HG03175 (cell line): ENCODE results near the gene CLDN1.

Experiments used
- ATAC-seq: cut with Tn5 transposase; IDR thresholded peaks from one replicate; pipeline ENCODE4 v1.9.1; 2021; ENCODE audit warnings: mild to moderate bottlenecking, moderate library complexity; ENCODE audit not compliant: unreplicated experiment

CLDN1 gene

DNA sequence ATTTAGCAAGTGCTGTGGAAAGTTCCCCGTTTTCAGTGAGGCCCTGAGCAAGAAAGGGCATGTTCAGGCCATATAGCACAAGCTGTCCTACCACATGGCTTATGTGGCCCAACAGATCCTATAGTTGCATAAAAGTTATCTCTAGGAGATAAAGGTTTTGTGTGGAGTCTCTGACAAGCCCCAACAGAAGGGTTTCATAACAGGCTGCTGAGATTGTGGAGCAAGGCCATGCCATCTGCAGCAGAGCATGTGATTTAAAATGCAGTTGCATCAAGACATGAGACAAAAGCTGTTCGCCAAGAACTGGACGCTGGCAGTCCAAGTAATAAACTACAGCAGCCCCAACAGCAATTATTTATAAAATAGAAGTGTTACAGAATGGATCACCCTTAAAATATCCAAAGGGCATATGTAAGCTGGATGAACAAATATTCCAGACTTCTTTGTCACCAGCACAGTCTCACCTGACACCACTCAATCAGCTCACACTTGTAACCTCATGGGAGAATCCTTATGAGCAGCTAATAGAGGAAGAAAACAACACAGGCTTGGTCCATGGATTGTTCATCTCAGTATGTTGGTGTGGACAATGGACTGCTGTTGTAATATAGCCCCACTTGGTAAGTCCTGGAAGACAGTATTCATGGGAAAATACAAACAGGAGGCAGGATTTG lies 14.4 kb upstream of the CLDN1 start:
- no peak for ATAC-seq

DNA sequence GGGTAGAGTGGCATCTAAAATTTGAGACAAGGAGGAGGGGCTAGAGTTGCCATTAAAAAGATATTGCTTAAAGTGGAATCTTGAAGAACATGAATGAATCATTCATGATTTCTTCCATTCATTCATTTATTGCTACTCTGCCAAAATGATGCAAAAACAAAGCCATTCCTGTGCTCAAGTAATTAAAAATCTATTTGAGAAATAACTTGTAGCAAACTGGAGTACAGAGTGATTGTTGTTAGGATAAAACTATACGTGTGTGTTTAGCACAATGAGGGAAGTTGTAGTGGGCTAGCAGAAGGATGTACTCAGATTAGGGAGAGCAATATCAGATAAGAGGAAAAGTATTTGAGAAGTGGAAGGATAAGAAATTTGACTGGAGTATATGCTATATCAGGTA lies 11.7 kb upstream of the CLDN1 start:
- no peak for ATAC-seq

- ATAC-seq: no peak
Measured at GRCh38 chr3:190330936-190331734, 8.9 kb upstream of the CLDN1 start.

DNA sequence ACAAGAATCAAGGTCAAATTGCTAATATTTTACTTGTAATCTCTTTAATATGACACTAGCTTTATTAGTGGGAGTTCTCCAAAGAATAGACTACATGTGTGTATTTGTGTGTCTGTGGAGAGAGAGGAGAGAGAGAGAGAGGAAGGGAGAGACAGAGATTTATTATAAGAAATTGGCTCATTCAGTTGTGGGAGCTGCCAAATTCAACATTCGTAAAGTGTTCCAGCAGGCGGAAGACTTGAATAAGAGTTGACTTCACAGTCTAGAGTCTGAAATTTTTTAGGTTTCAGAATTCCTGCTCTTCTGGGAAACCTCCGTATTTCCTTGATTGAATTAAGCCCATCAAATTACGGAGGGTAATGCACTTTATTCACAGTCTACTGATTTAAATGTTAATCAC lies 4.7 kb upstream of the CLDN1 start:
- no peak for ATAC-seq

DNA sequence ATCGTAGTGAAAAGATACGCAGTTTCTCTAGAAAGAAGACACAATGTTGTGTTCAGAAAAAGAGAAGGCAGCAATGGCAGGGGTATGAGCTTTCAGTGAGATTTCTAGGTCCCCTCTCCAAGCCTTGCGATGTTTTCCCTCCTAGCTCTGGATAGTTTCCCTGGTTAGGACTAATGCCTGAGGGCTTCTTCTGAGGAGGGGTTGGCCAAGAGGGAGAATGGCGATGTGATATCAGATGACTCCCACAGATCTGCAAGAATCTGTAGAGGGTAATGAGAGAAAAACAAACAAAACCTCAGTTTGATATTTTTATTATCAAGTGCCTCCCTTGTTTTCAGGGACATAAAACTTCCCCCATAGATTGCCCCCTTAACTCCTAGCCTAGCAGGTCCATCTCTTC lies 4.1 kb upstream of the CLDN1 start:
- ATAC-seq: no peak

DNA sequence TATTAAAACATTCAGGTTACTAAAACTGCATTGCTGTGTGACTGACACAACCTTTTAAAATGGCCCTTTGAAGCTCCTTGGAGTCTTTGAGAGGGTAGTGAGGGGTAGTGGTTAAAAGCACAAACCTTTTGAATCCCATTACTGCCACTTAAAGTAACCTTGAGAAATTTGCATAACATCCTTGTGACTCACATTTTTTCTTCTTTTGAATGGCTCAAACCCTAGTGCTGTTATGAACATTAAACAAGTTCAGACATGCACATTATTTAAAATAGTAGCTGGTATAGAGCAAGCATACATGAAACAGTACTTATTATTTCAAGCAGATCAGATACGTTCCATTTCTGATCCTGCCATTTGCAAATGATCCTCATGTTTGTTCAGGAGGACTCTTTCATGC lies 3.7 kb upstream of the CLDN1 start:
- ATAC-seq: no peak

DNA sequence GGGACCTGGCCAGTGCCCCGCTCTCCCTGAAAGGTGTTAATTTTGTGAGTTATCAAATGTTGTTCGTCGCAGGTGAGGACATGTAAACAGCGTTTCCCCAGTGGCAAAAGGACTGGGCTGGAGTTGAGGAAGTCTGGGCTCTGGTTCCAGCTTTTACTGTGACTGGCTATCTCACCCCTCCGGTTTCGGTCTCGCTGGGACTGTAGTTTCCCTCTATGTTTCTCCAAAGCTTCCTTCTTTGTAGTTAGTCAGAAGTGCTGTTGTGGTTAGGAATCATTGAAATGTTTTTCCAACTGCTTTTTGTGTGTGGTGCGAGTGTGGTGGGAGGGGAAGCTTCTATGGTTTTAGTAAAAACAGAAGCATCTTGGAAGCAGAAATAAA lies 990 bp upstream of the CLDN1 start:
- no peak for ATAC-seq

- ATAC-seq: no peak
Measured at GRCh38 chr3:190322604-190323245, 479 bp upstream of the CLDN1 start.

DNA sequence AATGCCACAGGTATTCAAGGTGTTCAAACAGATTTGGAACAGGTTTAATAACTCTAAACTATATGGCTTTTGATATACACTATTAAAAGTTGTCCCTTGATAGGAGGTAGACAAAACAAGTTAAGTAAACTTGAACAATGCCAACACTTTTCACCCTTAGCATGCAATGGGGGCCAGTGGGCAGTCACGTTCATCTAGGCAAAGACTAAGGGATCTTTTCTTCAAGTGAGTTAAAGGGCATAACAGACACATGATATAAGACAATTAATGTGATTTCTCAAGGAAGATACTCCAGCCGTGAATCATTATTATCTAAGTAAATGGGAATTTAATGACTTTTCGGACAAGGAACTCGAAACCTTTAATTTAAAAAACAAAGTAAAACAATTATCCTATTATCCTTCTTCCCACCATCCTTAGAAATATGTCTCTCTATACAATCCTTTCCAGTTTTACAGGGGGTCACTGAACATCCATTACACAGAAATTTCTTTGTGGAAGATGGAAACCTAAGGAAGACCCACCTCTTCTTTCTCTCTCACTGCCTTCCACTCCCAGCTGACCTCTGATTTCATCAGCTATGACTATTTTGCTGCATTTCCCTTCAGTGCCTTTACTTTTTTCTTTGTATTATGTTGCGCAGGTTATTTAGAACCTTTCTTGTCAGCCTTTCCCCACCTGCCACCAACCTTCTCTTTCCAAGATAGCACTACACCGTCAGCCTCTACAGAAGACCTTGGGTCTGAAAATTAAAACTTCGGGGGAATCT lies 1.5 kb downstream of the CLDN1 start:
- no peak for ATAC-seq

DNA sequence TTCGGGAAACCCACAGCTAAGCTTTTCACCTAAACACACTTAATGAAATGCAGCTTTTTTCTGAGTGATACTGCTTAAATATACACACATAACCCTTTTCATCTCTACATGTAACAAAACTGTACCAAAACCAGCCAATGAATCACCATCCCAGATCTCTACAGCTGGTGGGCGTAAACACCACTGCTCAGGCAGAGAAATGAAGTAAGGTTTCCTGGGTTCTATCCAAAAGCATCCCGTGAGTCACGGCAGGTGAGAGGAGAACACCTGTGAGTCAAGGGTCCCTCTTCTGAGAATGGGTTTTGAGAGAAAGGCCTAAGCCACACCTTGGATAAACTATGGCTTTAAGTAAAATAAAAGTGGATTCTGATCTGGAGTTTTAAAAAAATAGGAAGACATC lies 2.6 kb downstream of the CLDN1 start:
- ATAC-seq: no peak

- no peak for ATAC-seq
Measured at GRCh38 chr3:190318666-190319065, 3.6 kb downstream of the CLDN1 start.

DNA sequence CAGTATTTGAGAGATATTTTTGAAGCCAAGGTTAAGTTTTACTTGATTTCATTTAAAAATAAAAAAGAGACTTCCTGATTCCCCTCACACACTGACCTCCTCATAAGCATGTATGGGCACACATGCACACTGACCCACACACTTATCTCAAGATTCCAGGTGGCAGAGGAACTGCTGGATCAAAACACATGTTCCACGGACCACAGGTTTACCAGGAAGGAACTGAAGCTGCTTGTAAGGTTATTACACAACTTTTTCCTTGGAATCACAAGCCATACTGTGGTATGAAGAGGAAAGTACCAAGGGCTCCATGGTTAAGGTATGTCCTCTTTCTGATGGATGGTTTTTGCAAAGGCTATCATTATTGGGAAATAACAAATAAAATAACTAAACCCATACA lies 7.5 kb downstream of the CLDN1 start:
- ATAC-seq: no peak

GRCh38 chr3:190309414-190309813 lies 12.8 kb downstream of the CLDN1 start:
- ATAC-seq: no peak

DNA sequence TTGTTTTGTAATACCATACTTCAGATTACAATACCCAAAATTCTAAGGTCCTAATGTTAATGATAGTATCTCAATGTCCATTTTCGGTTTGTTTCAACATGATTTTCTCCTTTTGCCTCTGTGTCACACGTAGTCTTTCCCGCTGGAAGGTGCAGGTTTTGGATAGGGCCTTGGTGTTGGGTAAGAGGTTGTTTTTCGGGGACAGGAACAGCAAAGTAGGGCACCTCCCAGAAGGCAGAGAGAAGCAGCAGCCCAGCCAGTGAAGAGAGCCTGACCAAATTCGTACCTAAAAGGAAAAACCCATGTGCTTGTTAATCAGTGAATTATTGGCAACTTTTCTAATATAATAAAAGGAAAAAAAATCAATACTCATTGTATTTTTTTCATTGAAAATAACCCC lies 14.1 kb downstream of the CLDN1 start:
- ATAC-seq: no peak

DNA sequence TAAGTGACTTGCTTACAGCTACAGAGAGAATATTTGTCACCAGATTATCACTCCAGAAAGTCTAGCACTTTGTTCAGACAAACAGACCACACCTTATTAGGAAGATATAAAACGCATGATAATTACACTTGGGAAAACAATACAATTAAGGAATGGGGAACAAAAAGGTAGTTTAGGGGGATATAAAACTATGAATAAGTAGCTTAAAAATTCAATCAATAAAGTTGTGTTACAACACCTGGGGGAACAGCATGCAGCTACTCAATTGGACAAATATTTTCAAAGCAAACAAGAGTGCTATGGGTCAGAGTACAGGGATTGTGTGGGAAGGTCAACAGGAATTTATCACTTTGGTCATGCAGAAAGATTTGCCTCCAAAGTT lies 15.1 kb downstream of the CLDN1 start:
- no peak for ATAC-seq

DNA sequence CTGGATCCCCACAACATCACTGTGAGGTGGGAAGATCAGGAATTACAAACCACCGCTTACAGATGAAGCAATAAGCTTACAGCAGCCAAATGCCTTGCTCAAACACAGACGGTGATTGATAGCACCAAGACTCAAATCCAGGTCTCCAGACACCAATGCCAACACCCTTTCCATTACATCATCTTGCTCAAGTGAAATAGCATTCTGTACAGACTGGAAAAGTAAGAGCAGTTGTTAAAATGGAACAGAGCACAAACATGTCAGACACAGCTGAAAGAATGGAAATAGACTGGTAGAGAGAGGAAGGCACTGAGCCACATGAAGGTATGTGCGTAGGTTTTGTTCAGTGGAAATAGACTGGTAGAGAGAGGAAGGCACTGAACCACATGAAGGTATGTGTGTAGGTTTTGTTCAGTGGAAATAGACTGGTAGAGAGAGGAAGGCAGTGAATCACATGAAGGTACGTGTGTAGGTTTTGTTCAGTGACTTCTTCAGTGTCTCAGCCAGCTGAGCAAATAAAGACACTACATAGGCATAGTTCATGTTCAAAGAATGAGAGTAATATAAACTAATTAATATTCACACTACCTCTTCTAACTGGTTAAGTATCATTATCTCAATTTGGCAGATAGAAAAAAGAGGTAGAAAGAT lies 15.6 kb downstream of the CLDN1 start:
- no peak for ATAC-seq

DNA sequence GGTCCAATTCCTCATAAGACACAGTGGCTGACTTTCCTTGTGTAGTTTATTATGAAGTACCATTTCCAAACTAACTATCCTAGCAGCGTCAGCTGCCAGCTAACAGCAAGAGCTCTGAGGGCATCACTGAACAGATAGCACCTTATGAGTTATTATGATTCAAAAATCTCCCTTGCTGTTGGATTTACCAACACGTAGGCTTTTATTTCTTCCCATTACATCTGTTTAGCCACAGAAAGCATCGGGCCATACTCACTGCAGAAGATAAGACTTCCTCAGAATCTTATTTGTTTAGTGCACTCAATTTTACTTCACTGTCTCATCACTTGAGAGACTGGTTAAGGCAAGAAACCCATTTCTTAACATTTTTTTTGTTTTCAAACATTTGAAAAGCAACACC lies 16.2 kb downstream of the CLDN1 start:
- no peak for ATAC-seq

GRCh38 chr3:190305406-190305805 lies 16.8 kb downstream of the CLDN1 start:
- no peak for ATAC-seq

DNA sequence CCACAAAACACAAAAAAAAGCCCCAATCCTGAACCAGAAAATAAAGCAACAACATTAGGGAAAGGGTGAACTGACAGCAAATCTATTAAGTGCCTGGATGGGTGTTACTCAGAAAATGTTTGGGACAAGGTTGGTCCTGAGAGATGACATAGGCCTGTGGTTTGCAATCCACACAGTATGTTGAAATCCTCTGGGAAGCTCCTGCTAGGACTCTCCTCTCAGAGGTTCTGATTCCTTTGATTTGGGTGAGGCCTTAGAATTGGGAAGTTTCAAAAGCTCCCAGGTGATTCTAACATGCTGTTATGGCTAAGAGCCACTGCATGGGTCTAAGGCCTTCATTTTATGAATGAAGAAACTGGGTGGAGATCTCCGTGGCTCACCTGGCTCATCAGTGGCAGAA lies 18.4 kb downstream of the CLDN1 start:
- no peak for ATAC-seq

DNA sequence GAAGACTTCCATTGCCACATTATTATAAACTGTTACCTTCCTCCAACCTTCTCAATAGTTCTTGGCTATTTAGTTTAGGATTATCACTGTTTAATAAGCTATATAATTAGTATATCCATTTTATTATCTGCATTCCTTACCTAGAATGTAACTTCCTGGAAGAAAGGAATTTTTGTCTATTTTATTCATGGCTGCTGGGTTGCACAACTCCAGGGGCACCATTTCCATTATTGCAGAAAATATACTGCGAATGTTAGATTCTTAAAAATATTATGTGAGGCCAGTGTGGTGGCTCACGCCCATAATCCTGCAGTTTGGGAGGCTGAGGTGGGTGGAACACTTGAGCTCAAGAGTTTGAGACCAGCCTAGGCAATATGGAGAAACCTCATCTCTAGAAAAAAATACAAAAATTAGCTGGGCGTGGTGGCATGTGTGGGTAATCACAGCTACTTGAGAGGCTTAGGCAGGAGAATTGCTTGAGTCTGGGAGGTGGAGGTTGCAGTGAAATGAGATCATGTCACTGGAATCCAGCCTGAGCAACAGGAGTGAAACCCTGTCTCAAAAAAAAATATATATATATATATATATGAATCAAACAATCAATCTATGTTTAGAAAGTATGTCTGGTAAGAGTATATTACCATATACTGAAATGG lies 19.9 kb downstream of the CLDN1 start:
- no peak for ATAC-seq

DNA sequence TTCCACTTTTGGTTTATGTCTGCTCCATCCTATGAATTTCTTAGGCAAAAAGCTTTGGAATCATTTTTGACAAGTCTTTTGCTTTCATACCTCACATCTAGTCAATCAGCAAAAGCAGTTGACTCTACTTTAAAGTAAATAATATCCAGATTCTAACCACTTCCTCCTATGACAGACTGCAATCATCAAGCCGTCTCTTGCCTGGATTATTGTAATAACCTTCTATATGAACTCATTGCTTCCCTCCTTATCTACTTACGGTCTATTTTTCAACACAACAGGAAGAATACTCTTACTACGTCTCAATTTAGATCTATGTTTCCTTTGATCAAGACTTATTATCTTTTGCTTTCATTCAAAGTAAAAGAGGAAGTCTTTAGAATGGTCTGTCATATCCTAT lies 20.7 kb downstream of the CLDN1 start:
- no peak for ATAC-seq
